ENCODE results near the gene CHAD. TPM values are rescaled to one million over a fixed set of nuclear protein-coding genes. Genes with fewer than 3 reads are reported as not detected.

CHAD gene
- polyA plus RNA-seq, 1 of the 3 experiments (the other 2 are of a cell fraction), result not detected

DNA sequence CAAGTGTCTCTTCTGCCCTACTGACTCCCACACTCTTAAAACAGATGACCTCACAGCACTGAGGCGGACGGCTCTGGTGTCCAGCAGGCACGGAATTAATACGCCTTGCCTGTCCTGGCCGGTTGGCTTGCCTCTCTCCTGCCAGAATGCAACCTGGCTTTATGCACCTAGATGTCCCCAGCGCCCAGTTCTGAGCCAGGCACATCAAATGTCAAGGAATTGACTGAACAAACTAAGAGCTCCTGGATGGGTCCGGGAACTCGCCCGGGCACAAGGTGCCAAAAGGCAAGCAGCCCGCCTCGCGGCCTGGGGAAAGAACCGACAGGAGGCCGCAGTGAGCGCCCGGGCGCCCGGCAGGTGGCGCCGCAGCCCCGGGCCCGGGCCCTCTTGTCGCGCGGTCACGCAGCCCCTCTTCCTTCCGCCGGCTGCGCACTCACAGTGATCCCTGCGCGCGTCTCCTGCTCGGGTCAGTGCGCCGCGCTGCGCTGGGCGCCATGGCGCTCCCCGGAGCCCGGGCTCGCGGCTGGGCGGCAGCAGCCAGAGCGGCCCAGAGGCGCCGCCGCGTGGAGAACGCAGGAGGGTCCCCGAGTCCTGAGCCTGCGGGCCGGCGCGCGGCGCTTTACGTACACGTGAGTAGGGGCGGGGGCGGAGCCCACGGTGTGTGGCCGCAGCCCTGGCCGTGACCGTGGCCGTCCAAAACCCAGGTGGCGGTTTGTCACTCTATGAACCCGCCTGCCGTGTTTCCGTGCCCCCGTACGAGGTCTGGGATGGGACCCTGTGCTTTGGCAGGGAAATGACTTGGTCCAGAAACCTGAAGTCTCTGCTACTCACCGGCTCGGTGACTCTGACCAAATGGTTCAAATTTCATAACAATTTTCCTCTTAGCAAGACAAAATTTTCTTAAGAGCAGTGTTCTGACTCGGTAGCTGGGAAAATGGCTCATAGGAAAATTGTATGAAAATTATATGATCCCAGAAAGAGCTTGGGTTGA is 10.0 kb upstream of the CHAD start, which contains the start of gene RSAD1 (continued):
- peak; percentile 84; the same call in 1 of the 2 replicates for TF ChIP-seq TAF1 (IDR thresholded peaks at IDR 0.05; ENCODE audit: borderline replicate concordance, low read depth, low read length)
- peak; percentile 57; the same call in 1 of the 2 replicates for TF ChIP-seq ELF1 (IDR thresholded peaks at IDR 0.05)
- TF ChIP-seq EZH2phosphoT487 (IDR thresholded peaks at IDR 0.05; ENCODE audit: borderline replicate concordance, low read depth), result no peak
- TF ChIP-seq RAD21 (IDR thresholded peaks at IDR 0.05; ENCODE audit: low read length), result peak; percentile 53
- peak; percentile 71 for TF ChIP-seq MAX (IDR thresholded peaks at IDR 0.05; ENCODE audit: low read depth)
- peak; percentile 67 for TF ChIP-seq NRF1 (IDR thresholded peaks at IDR 0.05; ENCODE audit: low read depth, low read length)
- peak; percentile 34; the same call in 1 of the 2 replicates for TF ChIP-seq PBX3 (IDR thresholded peaks at IDR 0.05)
- peak; percentile 45; the same call in 1 of the 2 replicates for TF ChIP-seq FOXM1 (IDR thresholded peaks at IDR 0.05; ENCODE audit: low read depth)
- TF ChIP-seq IRF3 (IDR thresholded peaks at IDR 0.05; ENCODE audit: low read depth, low read length), result no peak
- TF ChIP-seq GABPA (IDR thresholded peaks at IDR 0.05; ENCODE audit: low read depth), result peak; percentile 72
- no peak; the same call in 1 of the 2 replicates for TF ChIP-seq JUND (IDR thresholded peaks at IDR 0.05)
- no peak; the same call in 1 of the 2 replicates for TF ChIP-seq FOSL2 (IDR thresholded peaks at IDR 0.05; ENCODE audit: borderline replicate concordance, low read depth)

DNA sequence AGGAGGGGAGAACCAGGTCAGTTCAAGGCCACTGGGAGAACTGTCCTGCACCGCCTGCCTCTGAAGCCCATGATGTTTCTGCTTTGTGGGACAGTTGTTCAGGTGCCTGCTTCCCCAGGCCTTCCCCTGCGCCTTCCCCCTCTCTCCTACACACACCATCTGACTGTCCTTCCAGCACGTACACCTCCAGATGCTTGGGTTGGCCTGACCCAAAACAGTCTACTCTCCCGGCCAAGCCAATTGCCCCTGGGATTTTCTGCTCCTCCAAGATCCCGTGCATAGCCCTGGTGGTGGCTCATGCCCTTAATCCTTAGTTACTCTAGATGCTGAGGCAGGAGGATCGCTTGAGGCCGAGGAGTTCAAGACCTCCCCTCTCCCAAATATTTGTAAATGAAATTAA is 9.3 kb upstream of the CHAD start:
- Histone ChIP-seq H3K27ac (ENCODE audit: low read depth in 2 of 2, low read length in 1 of 2) (peak overlapping the region; percentile 79 to 88), H3K9ac (peak overlapping the region; percentile 81; the same call in 1 of the 2 replicates), H3K27me3 (ENCODE audit: insufficient read depth) (no peaks in the 10 kb centered on the region), H2AFZ (ENCODE audit: low read depth) (peak overlapping the region; percentile 97), H3K4me3 (ENCODE audit: low read depth in 2 of 2, low read length in 1 of 2) (peak overlapping the region; percentile 80 to 90), H3K79me2 (ENCODE audit: insufficient read depth) (peaks cover 16% of the 10 kb centered on the region), H3K9me3 (no peaks in the 10 kb centered on the region), H4K20me1 (ENCODE audit: insufficient read depth) (no peaks in the 10 kb centered on the region), H3K4me2 (peak overlapping the region; percentile 92), H3K36me3 (replicated peaks in 1 of 2; ENCODE audit: control insufficient read depth in 1 of 2, insufficient read depth in 2 of 2, low read length in 1 of 2) (peaks cover 0 to 21% of the 10 kb centered on the region in 2 experiments), H3K4me1 (ENCODE audit: control insufficient read depth in 1 of 2, insufficient read depth in 2 of 2, low read depth in 1 of 2, low read length in 1 of 2) (peaks cover 10 to 17% of the 10 kb centered on the region in 2 experiments; a peak in 2 of 4 replicates), H3K9me2 (no peaks in the 10 kb centered on the region), H3F3A (replicated peaks; ENCODE audit: insufficient read depth) (peaks cover 14% of the 10 kb centered on the region)
- POLR2A ChIA-PET, result no interaction called here
- 94% methylated on average over 7 of the region's 7 CpGs for WGBS (ENCODE audit: low lambda C conversion rate)
- TF ChIP-seq MAX (IDR thresholded peaks at IDR 0.05; ENCODE audit: low read depth), result no peak
- no peak for TF ChIP-seq TCF12 (IDR thresholded peaks at IDR 0.05)
- TF ChIP-seq RAD21 (IDR thresholded peaks at IDR 0.05; ENCODE audit: low read length), result no peak
- no peak for DNase-seq
- CTCF ChIA-PET, result interaction anchor here (0.6 to 5.9 kb wide), 31 partner anchors 9 to 366 kb away, joined by 3 to 85 read pairs (median 9); partner anchors contain the start of genes ACSF2, CHAD, COL1A1 and LRRC59
